Measurements from ENCODE around the gene IMP4. TPM values are rescaled to one million over a fixed set of nuclear protein-coding genes. Genes with fewer than 3 reads are reported as not detected.

Gene IMP4
- total and polyA plus RNA-seq, 10 of the 15 experiments (the other 5 are each of a cell fraction or from before 2014, with no cell fraction given) = 41.4 to 242 (median 166) TPM

DNA sequence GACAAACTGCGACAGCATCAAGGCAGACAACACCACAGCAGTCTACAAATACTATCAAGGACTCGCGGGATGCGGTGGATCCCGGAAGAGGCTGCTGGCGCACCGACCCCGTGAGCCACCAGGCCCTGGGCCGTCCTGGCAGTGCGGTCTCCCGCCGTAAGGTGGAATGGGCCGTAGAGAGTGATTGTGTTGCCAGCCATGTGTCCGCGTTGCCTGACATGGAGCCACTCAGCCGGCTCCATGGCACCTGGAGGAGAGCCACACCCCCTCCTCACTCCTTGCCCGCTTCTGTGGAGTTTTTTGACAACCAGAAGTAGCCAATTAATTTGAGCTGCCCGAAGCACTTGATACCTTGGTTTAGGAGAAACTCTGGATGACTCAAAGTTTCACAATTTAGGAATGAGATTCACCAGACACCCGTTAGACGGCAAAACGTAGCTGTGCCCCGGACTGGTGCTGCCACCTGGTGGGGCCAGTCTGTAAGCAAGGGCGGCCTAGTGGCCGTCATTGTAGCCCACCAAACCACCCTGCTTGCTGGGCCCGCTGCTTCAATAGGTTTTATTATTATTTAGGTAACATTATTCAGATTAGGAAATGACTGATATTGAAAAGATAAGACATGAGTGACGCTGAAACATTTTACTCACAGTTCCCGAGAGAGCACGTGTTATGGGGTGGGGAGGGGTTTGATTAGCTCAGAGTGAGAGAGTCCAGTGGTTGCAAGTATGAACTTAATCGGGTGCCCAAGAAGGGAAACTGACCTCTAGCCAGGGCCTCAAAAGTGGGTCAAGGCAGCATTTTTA, 10.2 kb upstream of the IMP4 start (continued):
- TF ChIP-seq, protein P1, sequence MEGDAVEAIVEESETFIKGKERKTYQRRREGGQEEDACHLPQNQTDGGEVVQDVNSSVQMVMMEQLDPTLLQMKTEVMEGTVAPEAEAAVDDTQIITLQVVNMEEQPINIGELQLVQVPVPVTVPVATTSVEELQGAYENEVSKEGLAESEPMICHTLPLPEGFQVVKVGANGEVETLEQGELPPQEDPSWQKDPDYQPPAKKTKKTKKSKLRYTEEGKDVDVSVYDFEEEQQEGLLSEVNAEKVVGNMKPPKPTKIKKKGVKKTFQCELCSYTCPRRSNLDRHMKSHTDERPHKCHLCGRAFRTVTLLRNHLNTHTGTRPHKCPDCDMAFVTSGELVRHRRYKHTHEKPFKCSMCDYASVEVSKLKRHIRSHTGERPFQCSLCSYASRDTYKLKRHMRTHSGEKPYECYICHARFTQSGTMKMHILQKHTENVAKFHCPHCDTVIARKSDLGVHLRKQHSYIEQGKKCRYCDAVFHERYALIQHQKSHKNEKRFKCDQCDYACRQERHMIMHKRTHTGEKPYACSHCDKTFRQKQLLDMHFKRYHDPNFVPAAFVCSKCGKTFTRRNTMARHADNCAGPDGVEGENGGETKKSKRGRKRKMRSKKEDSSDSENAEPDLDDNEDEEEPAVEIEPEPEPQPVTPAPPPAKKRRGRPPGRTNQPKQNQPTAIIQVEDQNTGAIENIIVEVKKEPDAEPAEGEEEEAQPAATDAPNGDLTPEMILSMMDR (IDR thresholded peaks at IDR 0.05 in 2 of 3, conservative IDR thresholded peaks at IDR 0.05 in 1 of 3; ENCODE audit: control insufficient read depth in 2 of 3, extremely low read depth in 1 of 3, insufficient read depth in 1 of 3, low read depth in 3 of 3, low read length in 3 of 3) = peak; percentile 92 to 97 (median 93)
- TF ChIP-seq, protein P2, sequence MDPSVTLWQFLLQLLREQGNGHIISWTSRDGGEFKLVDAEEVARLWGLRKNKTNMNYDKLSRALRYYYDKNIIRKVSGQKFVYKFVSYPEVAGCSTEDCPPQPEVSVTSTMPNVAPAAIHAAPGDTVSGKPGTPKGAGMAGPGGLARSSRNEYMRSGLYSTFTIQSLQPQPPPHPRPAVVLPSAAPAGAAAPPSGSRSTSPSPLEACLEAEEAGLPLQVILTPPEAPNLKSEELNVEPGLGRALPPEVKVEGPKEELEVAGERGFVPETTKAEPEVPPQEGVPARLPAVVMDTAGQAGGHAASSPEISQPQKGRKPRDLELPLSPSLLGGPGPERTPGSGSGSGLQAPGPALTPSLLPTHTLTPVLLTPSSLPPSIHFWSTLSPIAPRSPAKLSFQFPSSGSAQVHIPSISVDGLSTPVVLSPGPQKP (IDR thresholded peaks at IDR 0.05; ENCODE audit: low read depth, low read length) = no peak
- TF ChIP-seq POLR2A (IDR thresholded peaks at IDR 0.05; ENCODE audit: low read depth, low read length) (no peak), ESRRA (IDR thresholded peaks at IDR 0.05; ENCODE audit: low read length) (no peak), MTA2 (IDR thresholded peaks at IDR 0.05; ENCODE audit: low read depth) (peak; percentile 33; the same call in 1 of the 2 replicates), CREB1 (IDR thresholded peaks at IDR 0.05; ENCODE audit: low read depth) (no peak), FOXK2 (IDR thresholded peaks at IDR 0.05) (no peak), PAX8 (IDR thresholded peaks at IDR 0.05) (no peak), RELA (IDR thresholded peaks at IDR 0.05; ENCODE audit: borderline replicate concordance, partially characterized antibody) (no peak), NR2C2 (IDR thresholded peaks at IDR 0.05; ENCODE audit: borderline replicate concordance, control insufficient read depth, insufficient read length, low read depth) (no peak), ZNF274 (IDR thresholded peaks at IDR 0.05; ENCODE audit: insufficient read depth, insufficient read length) (no peak), IKZF2 (IDR thresholded peaks at IDR 0.05) (peak in 1 of 2 experiments; percentile 18; a peak in 1 of 4 replicates), IKZF1 (conservative IDR thresholded peaks at IDR 0.05) (peak; percentile 76; the same call in 1 of the 2 replicates), RAD51 (IDR thresholded peaks at IDR 0.05) (0 out of 2 replicates have a peak, but pooled peaks have one; percentile 39), SMC3 (IDR thresholded peaks at IDR 0.05; ENCODE audit: borderline replicate concordance, low read length) (peak; percentile 85), RAD21 (IDR thresholded peaks at IDR 0.05; ENCODE audit: insufficient read depth, low read depth, low read length) (peak; percentile 94), YY1 (IDR thresholded peaks at IDR 0.05; ENCODE audit: low read depth, low read length) (peak; percentile 58), BHLHE40 (IDR thresholded peaks at IDR 0.05; ENCODE audit: borderline replicate concordance in 1 of 2, low read depth in 2 of 2, low read length in 1 of 2) (peak in 1 of 2 experiments; percentile 48; a peak in 1 of 4 replicates)
- TF ChIP-seq, protein P3, sequence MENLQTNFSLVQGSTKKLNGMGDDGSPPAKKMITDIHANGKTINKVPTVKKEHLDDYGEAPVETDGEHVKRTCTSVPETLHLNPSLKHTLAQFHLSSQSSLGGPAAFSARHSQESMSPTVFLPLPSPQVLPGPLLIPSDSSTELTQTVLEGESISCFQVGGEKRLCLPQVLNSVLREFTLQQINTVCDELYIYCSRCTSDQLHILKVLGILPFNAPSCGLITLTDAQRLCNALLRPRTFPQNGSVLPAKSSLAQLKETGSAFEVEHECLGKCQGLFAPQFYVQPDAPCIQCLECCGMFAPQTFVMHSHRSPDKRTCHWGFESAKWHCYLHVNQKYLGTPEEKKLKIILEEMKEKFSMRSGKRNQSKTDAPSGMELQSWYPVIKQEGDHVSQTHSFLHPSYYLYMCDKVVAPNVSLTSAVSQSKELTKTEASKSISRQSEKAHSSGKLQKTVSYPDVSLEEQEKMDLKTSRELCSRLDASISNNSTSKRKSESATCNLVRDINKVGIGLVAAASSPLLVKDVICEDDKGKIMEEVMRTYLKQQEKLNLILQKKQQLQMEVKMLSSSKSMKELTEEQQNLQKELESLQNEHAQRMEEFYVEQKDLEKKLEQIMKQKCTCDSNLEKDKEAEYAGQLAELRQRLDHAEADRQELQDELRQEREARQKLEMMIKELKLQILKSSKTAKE (IDR thresholded peaks at IDR 0.05; ENCODE audit: low read depth, poor library complexity, severe bottlenecking) = peak; percentile 48
- TF ChIP-seq, protein P4, sequence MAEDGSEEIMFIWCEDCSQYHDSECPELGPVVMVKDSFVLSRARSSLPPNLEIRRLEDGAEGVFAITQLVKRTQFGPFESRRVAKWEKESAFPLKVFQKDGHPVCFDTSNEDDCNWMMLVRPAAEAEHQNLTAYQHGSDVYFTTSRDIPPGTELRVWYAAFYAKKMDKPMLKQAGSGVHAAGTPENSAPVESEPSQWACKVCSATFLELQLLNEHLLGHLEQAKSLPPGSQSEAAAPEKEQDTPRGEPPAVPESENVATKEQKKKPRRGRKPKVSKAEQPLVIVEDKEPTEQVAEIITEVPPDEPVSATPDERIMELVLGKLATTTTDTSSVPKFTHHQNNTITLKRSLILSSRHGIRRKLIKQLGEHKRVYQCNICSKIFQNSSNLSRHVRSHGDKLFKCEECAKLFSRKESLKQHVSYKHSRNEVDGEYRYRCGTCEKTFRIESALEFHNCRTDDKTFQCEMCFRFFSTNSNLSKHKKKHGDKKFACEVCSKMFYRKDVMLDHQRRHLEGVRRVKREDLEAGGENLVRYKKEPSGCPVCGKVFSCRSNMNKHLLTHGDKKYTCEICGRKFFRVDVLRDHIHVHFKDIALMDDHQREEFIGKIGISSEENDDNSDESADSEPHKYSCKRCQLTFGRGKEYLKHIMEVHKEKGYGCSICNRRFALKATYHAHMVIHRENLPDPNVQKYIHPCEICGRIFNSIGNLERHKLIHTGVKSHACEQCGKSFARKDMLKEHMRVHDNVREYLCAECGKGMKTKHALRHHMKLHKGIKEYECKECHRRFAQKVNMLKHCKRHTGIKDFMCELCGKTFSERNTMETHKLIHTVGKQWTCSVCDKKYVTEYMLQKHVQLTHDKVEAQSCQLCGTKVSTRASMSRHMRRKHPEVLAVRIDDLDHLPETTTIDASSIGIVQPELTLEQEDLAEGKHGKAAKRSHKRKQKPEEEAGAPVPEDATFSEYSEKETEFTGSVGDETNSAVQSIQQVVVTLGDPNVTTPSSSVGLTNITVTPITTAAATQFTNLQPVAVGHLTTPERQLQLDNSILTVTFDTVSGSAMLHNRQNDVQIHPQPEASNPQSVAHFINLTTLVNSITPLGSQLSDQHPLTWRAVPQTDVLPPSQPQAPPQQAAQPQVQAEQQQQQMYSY (CRISPR knock-in tag; IDR thresholded peaks at IDR 0.05) = no peak

Data from GM12878 (cell line).